Posterior cingulate gyrus (tissue), 11 donors: ENCODE results near the gene RASSF5.
A peak's percentile ranks its signal among the peaks of the same experiment; 100 is the strongest.

Experiments used
- DNase-seq, 10 donors: peaks; one replicate each; pipeline versions ENCODE4 v3.0.0 to v3.0.0-alpha.2; 2020 to 2021; ENCODE audit warnings: mixed read lengths in 3 of 10
- intact Hi-C: fragments of 100-400 bp; cut with DNase I; formaldehyde crosslinking; loops from one replicate; pipeline ENCODE4 v1.15.1; 2023

RASSF5 gene

DNA sequence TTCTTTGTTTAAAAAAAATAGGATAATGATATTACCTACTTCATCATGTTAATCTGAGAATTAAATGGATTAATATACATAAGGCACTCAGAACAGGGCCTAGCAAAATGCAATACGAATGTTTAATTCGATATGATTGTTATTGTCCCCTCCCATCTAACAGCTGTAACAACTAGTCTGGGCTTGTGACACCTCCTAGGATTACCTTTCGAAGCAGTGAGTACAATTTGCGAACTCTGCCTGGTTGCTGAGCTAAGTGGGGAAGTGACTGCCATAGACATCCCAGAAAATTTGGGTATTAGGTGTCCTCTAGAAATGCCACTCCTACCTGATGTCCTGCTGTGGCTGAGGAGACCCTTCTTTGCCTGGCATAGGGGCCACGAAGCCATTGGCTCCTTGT is 3.0 kb downstream of the RASSF5 start:
- no peak for DNase-seq

DNA sequence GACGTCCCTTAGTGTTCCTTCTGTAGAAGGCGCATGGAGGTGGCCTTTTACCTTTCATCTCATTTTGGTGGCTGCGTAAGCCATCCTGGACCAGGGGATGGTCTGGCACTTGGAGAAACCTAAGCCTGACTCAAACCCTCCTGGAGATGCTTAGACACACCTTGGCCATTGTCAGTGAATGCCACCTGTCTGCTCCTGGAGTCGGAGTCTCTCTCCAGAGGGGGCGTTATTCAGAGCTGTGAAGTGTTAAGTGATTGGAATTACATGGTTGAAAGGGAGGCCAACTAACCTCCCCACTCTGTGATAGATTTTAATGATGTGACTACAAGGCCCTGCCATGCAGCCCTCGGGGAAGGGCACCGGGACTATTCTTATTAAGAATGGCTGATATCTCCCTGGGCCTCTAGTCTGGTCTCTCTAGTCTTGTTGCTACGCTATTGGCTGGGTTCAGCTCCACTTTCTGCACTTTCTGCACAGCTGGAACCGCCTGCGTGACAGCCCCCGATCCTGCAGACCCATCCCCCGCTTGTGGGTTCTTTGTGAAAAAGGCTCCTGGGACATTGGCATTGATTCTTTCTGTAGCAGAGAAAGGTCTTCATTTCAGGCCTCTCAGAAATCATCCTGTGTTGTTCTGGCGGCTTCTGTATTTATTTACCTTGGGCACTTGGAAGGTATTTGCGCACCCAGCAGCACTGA is 4.2 kb downstream of the RASSF5 start:
- intact Hi-C loops, result no loop called here
- DNase-seq, result peak in 2 of 10 donors; percentile 19 to 25

More for the DNA sequence above, 3.0 kb downstream of the RASSF5 start:
- intact Hi-C loops, result no loop called here

- peak in 2 of 10 donors; percentile 16 to 65 for DNase-seq
- intact Hi-C loops, result no loop called here
Observed at GRCh38 chr1:206512058-206512850, 4.9 kb downstream of the RASSF5 start.

DNA sequence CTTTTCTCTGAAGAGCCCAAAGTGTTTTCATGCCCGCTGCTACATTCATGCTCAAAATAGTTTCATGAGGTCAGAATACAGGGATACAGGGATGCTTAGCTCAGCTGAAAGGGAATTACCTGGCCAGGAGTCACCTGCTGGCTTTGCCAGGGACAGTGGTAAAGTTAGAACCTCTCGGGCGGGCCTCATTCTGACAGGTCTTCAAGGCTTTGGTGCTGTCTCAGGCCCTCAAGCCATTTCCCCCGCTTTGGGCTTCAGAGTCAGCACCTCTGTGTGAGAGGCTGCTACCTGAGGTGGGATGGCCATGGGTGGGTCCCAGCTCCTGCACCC is 5.5 kb downstream of the RASSF5 start:
- DNase-seq, result no peak
- intact Hi-C loops, result no loop called here

DNA sequence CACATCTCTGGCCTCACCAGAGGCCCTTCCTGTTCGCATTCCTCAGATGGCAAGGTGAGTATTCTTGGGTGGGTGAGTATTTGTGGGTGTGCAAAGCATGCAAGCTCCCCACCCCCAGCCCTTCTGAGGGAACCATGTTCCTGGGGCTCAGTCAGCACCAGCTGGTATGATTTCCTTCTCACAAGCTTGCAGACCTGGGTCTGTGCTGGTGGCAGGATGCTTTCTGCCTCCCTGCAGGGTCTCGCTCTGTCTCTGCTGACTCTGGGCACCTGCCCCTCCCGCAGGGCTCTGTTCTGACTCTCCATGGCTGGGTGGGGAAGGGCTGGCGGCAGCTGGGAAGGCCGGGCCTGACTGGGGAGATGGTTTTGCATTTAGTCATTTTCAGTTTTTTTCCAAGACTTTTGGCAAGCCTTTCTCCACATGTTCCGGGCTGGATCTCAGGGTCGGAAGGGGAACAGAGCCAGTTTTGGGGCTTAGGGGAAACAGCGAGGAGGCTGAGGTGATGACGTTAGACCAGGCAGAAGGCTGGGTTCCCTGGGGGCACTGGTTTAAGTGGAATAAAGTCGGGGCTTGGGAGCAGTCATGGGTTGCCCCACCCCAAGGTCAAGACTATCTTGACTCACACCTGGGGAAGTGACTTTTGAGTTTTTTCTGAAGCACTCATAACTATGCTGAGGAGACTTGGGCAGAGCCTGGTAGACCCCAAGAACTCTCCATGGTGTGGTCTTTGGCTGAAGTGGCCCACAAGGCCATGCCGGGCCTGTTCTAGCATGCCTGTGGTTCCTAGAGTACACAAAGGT is 6.2 kb downstream of the RASSF5 start:
- peak in 1 of 10 donors; percentile 71 for DNase-seq
- intact Hi-C loops, result no loop called here

DNA sequence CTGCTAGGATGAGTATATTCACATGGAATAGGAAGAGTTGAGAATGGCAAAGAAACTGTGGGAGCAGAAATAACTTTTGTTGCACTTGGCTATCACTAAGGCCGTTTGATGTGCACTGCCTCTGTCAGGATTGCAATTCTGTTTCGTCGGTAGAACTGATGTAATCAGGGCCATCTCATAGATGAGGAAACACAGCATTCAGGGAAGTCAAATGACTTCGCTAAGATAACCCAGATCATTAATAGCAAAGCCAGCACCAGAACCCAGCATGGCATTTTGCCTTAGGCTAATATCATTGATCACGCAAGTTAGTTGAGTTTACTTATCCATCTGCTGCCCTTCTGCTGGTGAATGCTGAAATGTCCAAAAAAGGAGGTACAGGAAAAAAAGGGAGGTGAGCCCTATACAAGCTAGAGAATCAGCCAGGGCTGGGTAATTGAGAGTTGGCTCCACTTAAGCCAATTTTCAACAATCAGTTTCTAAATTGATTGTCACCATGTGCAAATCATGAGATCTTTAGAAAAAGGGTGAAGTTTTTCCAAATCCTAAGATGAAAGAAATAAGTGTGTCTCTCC is 7.6 kb downstream of the RASSF5 start:
- peak in 1 of 10 donors; percentile 7 for DNase-seq
- intact Hi-C loops, result no loop called here

DNA sequence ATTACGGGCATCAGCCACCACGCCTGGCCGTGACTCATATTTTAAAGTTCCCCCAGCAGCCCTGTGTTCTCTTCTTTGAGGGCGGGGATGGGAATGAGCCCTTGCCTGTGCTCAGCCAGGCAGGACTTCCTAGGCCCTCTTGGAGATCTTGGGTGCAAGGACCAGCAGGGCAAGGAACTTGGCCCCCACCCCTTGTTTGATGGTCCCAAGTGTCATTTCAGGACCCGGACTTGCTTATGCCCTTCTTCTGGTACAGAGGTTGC is 9.3 kb downstream of the RASSF5 start:
- intact Hi-C loops, result no loop called here
- DNase-seq, result peak in 1 of 10 donors; percentile 24

DNA sequence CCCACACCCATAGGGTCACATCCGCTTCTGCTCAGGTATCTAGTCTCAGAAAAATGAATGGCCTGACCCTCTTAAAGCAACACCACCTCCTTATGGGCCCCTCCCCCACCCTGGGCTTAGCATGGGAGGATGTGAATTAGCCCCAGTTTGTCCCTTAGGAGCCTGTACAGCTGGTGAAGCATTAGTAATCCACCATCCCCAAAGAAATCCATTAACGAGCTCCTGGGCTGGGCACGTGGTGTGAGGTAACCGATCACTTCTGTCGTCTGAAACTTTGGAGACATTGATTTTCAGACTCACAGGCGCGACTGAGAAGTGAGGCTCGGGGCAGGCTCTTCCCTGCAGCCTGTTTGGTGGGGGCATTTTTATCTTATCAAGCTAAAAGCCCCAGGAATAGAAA is 10.5 kb downstream of the RASSF5 start:
- DNase-seq, result peak in 1 of 10 donors; percentile 11
- intact Hi-C loops, result no loop called here

DNA sequence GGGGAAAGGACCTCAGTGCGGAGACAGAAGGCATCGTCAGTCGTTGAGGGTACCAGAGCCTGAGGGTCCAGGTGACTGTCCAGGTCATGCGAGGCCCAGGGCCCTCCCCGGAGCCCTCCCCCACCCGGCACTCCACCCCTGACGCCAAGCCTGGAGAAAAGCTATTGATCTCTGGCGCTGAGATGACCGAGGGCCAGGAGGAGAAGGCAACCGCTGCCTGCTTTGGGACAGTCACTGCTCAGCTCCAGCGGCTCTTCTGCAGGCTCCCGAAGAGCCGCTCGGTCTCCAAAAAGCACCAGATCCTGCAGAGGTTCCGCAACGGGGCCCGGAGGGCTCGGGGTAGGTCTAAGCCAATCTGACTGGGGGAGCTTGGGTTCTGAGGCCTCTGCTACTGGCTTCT is 10.9 kb downstream of the RASSF5 start:
- DNase-seq, result peak in 1 of 10 donors; percentile 52
- intact Hi-C loops, result no loop called here

DNA sequence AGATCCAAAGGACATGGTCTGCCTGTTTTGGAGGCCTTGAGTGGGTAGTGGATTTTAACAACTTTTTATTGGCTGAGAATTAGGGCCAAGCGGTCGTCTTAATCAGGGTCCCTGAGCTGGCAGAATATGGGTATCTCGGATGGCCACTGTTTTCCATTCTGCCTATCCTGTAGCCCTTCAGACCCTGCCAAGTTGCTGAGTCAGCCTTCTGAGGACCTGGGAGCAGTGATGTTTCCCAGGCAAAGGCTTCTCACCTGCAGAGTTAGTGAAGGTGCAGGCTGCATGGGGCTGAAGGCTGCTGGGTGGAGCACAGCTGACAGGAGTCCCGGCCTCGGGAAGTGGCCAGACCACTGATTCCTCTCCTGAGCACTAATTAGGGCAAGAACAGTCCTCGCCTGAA is 11.4 kb downstream of the RASSF5 start:
- peak in 1 of 10 donors; percentile 46 for DNase-seq
- intact Hi-C loops, result no loop called here

DNA sequence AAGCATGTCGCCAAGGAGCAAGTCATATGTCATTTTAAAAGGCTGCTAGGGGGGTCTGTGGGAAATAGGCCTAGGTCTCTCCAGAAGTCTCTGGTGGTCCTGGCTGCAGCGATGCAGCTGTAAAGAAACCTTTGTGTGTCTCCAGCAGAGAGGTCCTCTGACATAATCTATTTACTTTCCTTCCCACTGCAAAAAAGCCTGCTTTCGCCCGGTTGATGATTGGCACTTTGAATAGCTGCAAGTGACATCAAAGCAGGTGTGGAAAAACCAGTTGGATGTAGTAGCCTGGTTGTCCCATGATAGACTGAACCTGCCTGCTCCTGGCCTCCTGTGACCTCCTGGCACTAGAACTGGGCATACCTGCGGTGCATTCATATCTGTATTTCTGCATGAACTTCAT is 13.8 kb downstream of the RASSF5 start:
- DNase-seq, result no peak
- intact Hi-C loops, result no loop called here

- intact Hi-C loops, result no loop called here
- no peak for DNase-seq
Observed at GRCh38 chr1:206521694-206522402, 14.5 kb downstream of the RASSF5 start.

- no peak for DNase-seq
- intact Hi-C loops, result no loop called here
Observed at GRCh38 chr1:206524739-206525364, 17.5 kb downstream of the RASSF5 start.

- intact Hi-C loops, result no loop called here
- DNase-seq, result no peak
Observed at GRCh38 chr1:206526064-206526911, 19.0 kb downstream of the RASSF5 start.

- no peak for DNase-seq
Observed at GRCh38 chr1:206529425-206529824, 22.1 kb downstream of the RASSF5 start.

DNA sequence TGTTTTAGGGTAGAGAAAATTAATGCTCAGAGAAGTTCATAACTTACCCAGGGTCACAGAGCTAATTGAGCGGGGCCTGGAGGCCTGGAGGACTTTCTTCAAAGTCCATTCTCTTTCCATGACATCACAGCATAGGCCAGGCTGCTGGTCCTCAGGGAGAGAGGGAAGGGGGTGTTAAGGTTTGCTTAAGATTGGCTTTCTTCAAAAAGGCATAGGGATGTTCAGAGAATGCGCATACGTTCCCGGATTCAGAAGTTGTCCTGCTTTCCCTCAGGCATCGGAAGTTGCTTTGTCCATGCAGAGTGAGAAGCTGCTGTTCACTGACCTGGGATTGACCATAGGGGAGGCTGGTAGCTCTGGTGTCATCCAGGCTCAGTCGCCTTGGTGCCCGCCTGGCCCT is 25.0 kb downstream of the RASSF5 start:
- no peak for DNase-seq
- intact Hi-C loops, result no loop called here

More at GRCh38 chr1:206529425-206529824, 22.1 kb downstream of the RASSF5 start:
- intact Hi-C loops, result no loop called here

DNA sequence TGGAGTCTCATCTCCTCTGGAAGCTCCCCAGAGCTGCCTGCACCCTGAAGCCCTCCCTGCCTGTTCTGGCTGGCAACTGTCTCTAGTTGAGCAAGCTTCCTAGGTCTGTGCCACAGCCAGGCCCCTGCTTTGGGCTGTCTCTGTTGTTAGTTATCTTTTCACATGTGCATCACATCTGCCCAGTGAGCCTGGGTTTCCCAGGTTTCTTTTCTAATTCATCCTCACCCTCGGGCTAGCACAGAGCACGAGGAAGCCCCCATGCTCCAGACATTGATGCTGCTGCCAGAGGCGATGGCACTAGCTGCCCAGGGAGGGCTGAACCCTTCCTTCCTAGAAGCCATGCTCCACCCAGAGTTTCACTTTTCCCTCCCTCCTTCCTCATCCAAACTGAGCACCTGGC is 27.2 kb downstream of the RASSF5 start:
- intact Hi-C loops, result no loop called here
- DNase-seq, result no peak

- DNase-seq, result no peak
- intact Hi-C loops, result no loop called here
Observed at GRCh38 chr1:206535853-206536188, 28.5 kb downstream of the RASSF5 start.

GRCh38 chr1:206537141-206537540 is 29.8 kb downstream of the RASSF5 start:
- intact Hi-C loops, result no loop called here
- no peak for DNase-seq
